ENCODE data around the gene RANBP10. TPM values are rescaled to one million over a fixed set of nuclear protein-coding genes. Genes with fewer than 3 reads are reported as not detected.

Gene RANBP10
- total and polyA plus RNA-seq, 9 of the 15 experiments (the other 6 are each of a cell fraction or from before 2014, with no cell fraction given), result 0.61 to 19.3 (median 5.9) TPM

DNA sequence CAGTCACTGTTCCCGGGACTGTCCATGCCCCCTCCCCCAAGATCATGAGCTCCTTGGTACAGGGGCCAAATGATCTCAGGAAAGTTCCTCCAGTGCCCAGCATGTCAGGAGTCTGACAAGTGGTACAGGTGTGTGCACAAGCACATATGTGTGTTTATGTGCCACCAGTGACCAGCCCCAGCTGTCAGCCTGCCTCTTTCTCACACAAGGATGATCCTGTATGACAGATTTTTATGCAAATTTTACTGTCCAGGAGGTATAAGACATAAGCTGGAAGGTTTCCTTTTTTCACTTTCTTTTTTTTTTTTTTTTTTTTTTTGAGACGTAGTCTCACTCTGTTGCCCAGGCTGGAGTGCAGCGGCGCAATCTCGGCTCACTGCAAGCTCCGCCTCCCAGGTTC lies 55.9 kb downstream of the RANBP10 start:
- H3K9me1 ChIP-seq (ENCODE audit: control insufficient read depth, insufficient read depth, low read length), result no peaks in the 10 kb centered on the region
- BruUV-seq (replicated peaks), result no TSS peak
- no peak for ATAC-seq
- H3K27me3 ChIP-seq (ENCODE audit: control insufficient read depth in 2 of 2, insufficient read depth in 2 of 2, low read length in 2 of 2), result no peaks in the 10 kb centered on the region
- no peaks in the 10 kb centered on the region for H4K20me1 ChIP-seq (replicated peaks; ENCODE audit: control insufficient read depth, insufficient read depth, low read length)
- in situ Hi-C loops (cut with MboI), result no loop called here
- intact Hi-C loops (cut with micrococcal nuclease), result no loop called here
- H3K36me3 ChIP-seq (ENCODE audit: control insufficient read depth, insufficient read depth, low read length), result peaks cover 7% of the 10 kb centered on the region; the same call in 2 of the 3 replicates
- no peak for FAIRE-seq
- WGBS (ENCODE audit: insufficient coverage, low coverage, missing lambda C conversion rate), result 75% methylated on average over 1 of the region's 6 CpGs
- H3K27ac ChIP-seq (ENCODE audit: extremely low read depth, low read depth, low read length), result no peak overlapping the region
- DNase-seq (ENCODE audit: extremely low read depth in 1 of 4, low spot score in 3 of 4), result no peak
- H3K4me2 ChIP-seq (ENCODE audit: insufficient read depth, low read length), result no peak overlapping the region
- CTCF ChIA-PET (ENCODE audit: low intra/inter-chr PET ratio), result no interaction called here
- TF ChIP-seq, protein P1, sequence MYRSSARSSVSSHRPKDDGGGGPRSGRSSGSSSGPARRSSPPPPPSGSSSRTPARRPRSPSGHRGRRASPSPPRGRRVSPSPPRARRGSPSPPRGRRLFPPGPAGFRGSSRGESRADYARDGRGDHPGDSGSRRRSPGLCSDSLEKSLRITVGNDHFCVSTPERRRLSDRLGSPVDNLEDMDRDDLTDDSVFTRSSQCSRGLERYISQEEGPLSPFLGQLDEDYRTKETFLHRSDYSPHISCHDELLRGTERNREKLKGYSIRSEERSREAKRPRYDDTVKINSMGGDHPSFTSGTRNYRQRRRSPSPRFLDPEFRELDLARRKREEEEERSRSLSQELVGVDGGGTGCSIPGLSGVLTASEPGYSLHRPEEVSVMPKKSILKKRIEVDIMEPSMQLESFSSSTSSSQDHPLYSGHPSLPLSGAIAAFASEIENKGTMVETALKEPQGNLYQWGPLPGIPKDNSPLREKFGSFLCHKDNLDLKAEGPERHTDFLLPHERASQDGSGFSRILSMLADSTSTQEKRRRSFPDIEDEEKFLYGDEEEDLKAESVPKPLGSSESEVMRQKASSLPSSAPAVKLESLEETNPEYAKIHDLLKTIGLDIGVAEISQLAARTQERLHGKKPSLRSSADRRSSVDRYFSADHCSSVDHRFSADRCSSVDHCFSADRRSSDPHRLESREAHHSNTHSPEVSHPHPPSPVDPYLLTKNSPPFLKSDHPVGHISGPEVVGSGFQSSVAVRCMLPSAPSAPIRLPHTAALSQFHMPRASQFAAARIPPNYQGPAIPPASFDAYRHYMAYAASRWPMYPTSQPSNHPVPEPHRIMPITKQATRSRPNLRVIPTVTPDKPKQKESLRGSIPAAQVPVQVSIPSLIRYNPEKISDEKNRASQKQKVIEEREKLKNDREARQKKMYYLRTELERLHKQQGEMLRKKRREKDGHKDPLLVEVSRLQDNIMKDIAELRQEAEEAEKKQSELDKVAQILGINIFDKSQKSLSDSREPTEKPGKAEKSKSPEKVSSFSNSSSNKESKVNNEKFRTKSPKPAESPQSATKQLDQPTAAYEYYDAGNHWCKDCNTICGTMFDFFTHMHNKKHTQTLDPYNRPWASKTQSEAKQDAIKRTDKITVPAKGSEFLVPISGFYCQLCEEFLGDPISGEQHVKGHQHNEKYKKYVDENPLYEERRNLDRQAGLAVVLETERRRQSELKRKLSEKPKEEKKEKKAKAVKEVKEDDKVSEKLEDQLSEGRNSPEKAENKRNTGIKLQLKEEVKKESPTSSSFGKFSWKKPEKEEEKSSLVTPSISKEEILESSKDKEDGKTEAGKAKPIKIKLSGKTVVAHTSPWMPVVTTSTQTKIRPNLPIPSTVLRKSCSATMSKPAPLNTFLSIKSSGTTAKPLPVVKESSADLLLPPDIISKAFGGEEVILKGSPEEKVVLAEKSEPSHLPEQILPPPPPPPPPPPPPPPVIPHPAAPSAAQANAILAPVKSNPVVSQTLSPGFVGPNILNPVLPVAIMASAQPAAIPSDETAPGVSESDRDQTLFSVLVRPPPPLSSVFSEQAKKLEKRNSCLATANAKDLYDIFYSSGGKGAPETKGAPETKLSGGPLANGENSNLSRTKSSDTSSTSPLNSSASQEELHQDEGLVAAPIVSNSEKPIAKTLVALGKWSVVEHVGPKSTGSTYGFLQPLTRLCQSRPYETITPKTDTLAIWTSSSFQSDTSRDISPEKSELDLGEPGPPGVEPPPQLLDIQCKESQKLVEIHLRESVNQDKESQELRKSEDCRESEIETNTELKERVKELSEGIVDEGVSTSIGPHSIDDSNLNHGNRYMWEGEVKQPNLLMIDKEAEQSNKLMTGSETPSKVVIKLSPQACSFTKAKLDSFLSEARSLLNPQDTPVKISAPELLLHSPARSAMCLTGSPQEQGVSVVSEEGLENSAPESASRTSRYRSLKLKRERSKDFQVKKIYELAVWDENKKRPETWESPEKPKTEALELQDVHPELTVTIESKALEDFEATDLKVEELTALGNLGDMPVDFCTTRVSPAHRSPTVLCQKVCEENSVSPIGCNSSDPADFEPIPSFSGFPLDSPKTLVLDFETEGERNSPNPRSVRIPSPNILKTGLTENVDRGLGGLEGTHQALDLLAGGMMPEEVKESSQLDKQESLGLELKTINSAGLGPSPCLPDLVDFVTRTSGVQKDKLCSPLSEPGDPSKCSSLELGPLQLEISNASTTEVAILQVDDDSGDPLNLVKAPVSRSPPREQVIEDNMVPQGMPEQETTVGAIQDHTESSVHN (IDR thresholded peaks at IDR 0.05; ENCODE audit: borderline replicate concordance in 1 of 2, low read depth in 1 of 2), result no peak
- TF ChIP-seq ARID1B (IDR thresholded peaks at IDR 0.05) (no peak), POLR2AphosphoS2 (IDR thresholded peaks at IDR 0.05; ENCODE audit: low read length) (no peak)
- POLR2A ChIA-PET, result interaction anchor here (1.3 to 1.6 kb wide), 2 partner anchors 14 to 32 kb away, joined by 3 read pairs; no protein-coding TSS in a partner anchor
- H2AFZ ChIP-seq (ENCODE audit: low read depth, low read length), result no peak overlapping the region
- H3K79me2 ChIP-seq (ENCODE audit: control insufficient read depth, insufficient read depth, low read length), result no peaks in the 10 kb centered on the region
- H3K9me3 ChIP-seq (replicated peaks; ENCODE audit: control insufficient read depth, insufficient read depth, low read depth, low read length), result no peaks in the 10 kb centered on the region
- H3K4me3 ChIP-seq, result no peak overlapping the region
- no peaks in the 10 kb centered on the region for H3K4me1 ChIP-seq (replicated peaks in 1 of 2; ENCODE audit: control insufficient read depth in 2 of 2, insufficient read depth in 2 of 2, low read length in 2 of 2)
- H3K9ac ChIP-seq (ENCODE audit: insufficient read depth in 1 of 2, low read depth in 2 of 2, low read length in 2 of 2), result no peak overlapping the region
